ENCODE measurements around the gene LUC7L3. TPM values are rescaled to one million over a fixed set of nuclear protein-coding genes. Genes with fewer than 3 reads are reported as not detected.

Gene LUC7L3
- total RNA-seq, 1 donor from 2014 or later, result 54.1 TPM

DNA sequence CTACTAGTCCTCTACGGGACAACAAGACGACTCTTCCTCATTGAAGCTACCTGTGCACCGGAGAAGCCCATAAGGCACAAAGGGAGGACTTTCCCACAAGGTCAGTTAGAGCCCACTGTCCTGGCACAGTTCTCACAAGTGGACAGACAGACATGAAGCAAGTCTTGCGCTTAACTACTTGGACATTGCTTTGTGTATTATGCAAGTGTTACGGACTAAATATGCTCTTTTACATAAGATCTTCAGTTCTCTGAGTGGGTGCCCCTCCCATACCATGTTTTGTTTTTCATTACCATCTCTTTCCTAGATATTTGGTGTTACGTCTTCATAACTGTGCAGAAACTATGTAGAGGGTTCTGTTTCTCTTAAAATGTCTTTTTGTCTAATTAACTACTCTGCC, 29.8 kb downstream of the LUC7L3 start:
- no peak overlapping the region for H3K4me3 ChIP-seq (ENCODE audit: low read depth, low read length)
- DNase-seq (ENCODE audit: low read depth), result no peak
- TF ChIP-seq, protein P1, sequence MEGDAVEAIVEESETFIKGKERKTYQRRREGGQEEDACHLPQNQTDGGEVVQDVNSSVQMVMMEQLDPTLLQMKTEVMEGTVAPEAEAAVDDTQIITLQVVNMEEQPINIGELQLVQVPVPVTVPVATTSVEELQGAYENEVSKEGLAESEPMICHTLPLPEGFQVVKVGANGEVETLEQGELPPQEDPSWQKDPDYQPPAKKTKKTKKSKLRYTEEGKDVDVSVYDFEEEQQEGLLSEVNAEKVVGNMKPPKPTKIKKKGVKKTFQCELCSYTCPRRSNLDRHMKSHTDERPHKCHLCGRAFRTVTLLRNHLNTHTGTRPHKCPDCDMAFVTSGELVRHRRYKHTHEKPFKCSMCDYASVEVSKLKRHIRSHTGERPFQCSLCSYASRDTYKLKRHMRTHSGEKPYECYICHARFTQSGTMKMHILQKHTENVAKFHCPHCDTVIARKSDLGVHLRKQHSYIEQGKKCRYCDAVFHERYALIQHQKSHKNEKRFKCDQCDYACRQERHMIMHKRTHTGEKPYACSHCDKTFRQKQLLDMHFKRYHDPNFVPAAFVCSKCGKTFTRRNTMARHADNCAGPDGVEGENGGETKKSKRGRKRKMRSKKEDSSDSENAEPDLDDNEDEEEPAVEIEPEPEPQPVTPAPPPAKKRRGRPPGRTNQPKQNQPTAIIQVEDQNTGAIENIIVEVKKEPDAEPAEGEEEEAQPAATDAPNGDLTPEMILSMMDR (conservative IDR thresholded peaks at IDR 0.05; ENCODE audit: low read depth, low read length), result no peak

DNA sequence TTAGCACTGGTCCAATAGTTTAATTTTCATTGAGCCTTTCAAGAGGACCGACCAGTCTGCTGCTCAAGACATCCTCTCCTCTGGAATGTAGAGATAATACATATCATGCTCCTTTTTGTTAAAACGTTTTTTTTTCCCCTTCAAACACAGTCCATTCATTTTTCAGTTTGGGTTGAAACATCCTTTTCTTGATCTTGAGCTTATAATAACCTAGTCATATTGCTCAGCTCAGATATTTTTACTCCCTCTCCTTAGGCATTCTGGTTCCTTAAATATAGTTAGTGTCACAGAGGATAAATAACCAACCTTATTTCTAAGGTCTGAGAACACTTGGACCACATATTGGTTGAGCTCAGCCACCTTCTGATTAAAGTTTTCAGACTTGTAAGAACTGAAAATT, 35.1 kb downstream of the LUC7L3 start:
- H3K4me3 ChIP-seq (ENCODE audit: low read depth, low read length), result no peak overlapping the region
- no peak for DNase-seq (ENCODE audit: low read depth)
- TF ChIP-seq, protein P1 (conservative IDR thresholded peaks at IDR 0.05; ENCODE audit: low read depth, low read length), result no peak

DNA sequence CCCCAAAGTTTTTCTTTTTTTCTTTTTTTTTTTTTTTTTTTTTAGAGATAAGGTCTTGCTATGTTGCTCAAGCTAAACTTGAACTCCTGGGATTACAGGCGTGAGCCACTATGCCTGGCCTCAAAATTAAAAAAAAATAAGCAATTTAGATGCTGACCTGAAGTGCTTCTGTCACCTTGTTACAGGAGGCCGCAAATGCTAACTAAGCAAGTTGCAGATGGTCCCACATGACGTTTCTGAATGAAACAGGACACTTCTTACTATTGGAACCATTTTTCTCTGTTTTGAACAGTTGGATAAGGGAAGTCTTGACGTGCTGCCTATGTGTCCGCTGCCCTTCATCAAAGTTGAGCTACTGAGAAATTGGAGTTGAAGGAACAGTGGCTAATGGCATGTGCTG, 39.1 kb downstream of the LUC7L3 start:
- no peak for DNase-seq (ENCODE audit: low read depth)
- TF ChIP-seq, protein P1 (conservative IDR thresholded peaks at IDR 0.05; ENCODE audit: low read depth, low read length), result no peak
- H3K4me3 ChIP-seq (ENCODE audit: low read depth, low read length), result no peak overlapping the region

DNA sequence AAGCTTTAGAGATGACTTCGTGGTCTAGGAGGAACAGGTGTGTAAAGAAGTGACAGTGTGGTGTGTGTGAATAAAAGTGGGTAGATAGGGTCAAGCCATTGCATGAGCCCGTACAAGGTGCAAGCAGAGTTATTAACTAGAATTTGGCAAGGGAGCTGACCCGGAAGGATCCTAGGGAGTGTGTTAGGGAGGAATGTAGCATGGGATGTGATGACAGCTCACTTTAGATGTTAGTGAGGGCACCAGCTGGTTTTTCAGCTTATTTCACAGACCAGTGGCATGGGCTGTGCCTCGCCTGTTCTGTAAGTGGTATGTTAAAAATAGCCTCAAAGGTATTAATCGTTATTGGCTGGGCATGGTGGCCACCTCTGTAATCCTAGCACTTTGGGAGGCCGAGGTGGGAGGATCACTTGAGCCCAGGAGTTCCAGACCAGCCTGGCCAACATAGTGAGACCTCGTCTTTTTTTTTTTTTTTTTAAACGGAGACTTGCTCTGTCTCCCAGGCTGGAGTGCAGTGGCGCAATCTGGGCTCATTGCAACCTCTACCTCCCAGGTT, 39.7 kb downstream of the LUC7L3 start:
- TF ChIP-seq, protein P1 (conservative IDR thresholded peaks at IDR 0.05; ENCODE audit: low read depth, low read length), result no peak
- H3K4me3 ChIP-seq (ENCODE audit: low read depth, low read length), result no peak overlapping the region
- DNase-seq (ENCODE audit: low read depth), result no peak

DNA sequence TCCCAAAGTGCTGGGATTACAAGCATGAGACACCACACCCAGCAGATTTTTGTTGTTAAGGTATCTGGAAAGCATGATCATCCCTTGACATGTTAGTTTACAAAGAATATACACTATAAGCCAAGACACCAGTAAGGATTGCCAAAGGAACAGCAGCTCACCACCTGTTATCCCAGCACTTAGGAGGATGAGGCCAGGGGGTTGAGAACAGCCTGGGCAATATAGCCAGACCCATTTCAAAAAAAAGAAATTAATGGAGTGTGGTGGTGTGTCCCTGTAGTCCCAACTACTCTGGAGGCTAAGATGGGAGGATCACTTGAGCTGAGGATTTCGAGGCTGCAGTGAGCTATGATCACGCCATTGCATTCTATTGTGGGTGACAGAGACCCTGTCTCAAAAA, 42.8 kb downstream of the LUC7L3 start:
- no peak for DNase-seq (ENCODE audit: low read depth)
- TF ChIP-seq, protein P1 (conservative IDR thresholded peaks at IDR 0.05; ENCODE audit: low read depth, low read length), result no peak

DNA sequence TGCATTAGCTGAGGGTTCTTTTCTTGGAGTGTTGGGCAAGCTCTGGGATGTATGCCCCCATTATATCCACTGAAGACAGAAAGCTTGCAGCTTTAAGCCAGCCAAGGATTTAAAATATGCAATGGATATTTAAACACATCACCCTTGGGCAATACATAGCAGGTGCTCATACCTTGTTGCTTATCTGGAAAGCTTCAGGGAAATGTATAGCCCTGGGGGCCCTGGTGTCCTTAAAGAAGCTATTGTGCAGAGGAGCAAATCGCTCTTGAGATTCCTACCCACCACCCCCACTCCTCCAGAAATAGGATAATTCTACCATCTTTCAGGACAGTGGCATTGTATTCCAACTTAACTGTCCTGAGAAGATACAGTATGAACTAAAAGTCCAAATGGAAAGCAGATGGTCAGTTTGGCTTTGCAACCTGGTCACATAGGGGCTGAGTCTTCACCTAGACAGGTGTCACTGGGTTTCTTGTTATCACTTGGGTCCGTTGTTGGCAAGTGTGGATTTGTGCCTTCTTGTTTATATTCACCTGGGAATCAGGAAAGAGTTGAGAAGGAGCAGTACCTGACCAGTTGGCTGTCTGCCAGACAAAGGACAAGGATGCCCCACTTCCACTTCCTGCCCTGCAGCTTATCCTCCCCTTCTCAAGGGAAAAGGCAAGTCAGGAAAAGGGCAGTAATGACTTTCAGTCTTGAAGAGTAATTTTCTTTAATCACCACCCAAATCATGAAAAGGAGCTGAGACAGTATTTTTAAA, 44.5 kb downstream of the LUC7L3 start:
- DNase-seq (ENCODE audit: low read depth), result no peak
- TF ChIP-seq, protein P1 (conservative IDR thresholded peaks at IDR 0.05; ENCODE audit: low read depth, low read length), result no peak
- no peak overlapping the region for H3K4me3 ChIP-seq (ENCODE audit: low read depth, low read length)

More for the DNA sequence above, 42.8 kb downstream of the LUC7L3 start:
- no peak overlapping the region for H3K4me3 ChIP-seq (ENCODE audit: low read depth, low read length)

DNA sequence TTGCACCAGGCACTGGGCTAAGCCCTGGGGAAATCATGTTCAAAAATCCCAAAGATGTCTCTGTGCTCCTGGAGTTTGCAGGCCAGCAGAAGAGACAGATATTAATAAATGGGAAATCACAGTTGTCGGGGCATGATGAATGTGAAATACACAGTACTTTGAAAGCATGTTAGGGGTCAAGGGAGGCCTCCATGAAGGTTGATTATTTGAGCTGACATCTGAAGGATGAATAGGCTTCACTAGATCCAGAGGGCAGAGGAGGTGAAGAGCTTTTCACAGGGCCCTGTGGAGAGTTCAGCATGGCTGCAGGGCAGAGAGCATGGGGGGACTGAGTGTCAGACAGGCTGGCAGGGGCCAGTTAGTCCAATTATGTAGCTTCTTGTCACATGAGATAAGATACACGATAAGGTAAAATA, 45.3 kb downstream of the LUC7L3 start:
- no peak for DNase-seq (ENCODE audit: low read depth)
- TF ChIP-seq, protein P1 (conservative IDR thresholded peaks at IDR 0.05; ENCODE audit: low read depth, low read length), result no peak
- H3K4me3 ChIP-seq (ENCODE audit: low read depth, low read length), result no peak overlapping the region

Measured in epithelial cell of proximal tubule (primary cell).